ENCODE data around the gene SYCE3.

DNA sequence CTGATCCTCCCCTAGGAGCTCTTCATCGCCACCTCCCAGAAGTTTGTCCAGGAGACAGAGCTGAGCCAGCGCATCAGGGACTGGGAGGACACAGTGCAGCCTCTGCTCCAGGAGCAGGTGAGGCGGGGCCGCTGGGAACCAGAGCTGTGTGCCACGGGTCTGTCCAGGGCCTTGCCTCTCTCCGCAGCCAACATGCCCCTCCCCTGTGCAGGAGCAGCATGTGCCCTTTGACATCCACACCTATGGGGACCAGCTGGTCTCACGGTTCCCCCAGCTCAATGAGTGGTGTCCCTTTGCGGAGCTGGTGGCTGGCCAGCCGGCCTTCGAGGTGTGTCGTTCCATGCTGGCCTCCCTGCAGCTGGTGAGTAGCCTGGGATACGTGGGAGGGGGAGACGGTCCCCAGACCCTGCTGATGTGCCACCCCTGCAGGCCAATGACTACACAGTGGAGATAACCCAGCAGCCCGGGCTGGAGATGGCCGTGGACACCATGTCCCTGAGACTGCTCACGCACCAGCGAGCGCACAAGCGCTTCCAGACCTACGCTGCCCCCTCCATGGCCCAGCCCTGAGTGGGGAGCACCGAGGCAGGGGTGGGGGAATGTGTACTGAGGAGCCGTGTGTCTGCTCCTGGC lies 39.8 kb downstream of the SYCE3 start:
- TF ChIP-seq, protein P1, sequence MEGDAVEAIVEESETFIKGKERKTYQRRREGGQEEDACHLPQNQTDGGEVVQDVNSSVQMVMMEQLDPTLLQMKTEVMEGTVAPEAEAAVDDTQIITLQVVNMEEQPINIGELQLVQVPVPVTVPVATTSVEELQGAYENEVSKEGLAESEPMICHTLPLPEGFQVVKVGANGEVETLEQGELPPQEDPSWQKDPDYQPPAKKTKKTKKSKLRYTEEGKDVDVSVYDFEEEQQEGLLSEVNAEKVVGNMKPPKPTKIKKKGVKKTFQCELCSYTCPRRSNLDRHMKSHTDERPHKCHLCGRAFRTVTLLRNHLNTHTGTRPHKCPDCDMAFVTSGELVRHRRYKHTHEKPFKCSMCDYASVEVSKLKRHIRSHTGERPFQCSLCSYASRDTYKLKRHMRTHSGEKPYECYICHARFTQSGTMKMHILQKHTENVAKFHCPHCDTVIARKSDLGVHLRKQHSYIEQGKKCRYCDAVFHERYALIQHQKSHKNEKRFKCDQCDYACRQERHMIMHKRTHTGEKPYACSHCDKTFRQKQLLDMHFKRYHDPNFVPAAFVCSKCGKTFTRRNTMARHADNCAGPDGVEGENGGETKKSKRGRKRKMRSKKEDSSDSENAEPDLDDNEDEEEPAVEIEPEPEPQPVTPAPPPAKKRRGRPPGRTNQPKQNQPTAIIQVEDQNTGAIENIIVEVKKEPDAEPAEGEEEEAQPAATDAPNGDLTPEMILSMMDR (IDR thresholded peaks at IDR 0.05) = no peak
- TF ChIP-seq EZH2phosphoT487 (IDR thresholded peaks at IDR 0.05) = no peak
